SK-N-SH (cell line): ENCODE data around the gene FOXP1. TPM values are rescaled to one million over a fixed set of nuclear protein-coding genes. Genes with fewer than 3 reads are reported as not detected.
A peak's percentile ranks its signal among the peaks of the same experiment; 100 is the strongest.

ENCODE experiments used
- CTCF ChIA-PET: fragments of 300-600, 350-600 bp; formaldehyde crosslinking; extraction: SDS; loops from one replicate; lab custom pipeline; 2021; lab: Yijun Ruan, JAX
- POLR2A ChIA-PET: fragments of 350-600 bp; sonication (Branson Sonifier 250); formaldehyde crosslinking; extraction: SDS; loops from one replicate; lab custom pipeline; 2020; ENCODE audit warnings: antibody characterized with exemption, inconsistent platforms; lab: Yijun Ruan, JAX
- DNase-seq: peaks from one replicate; pipeline ENCODE4 v3.0.0; 2012
- H2AFZ ChIP-seq: fragments of 200-600 bp; sonication (generic); 2 replicates; pipeline ENCODE4 v1.8.1; 2016; ENCODE audit warnings: antibody characterized with exemption, mild to moderate bottlenecking, low read depth
- H3F3A ChIP-seq: fragments of 200-600 bp; sonication (generic); replicated peaks from 2 replicates; pipeline ENCODE3; 2016; ENCODE audit warnings: antibody characterized with exemption, mild to moderate bottlenecking; ENCODE audit not compliant: insufficient read depth
- H3K27ac ChIP-seq, 2 experiments: fragments of 200-500 bp in 1 of 2; fragments of 200-600 bp in 1 of 2; sonication (Bioruptor generic) in 1 of 2; sonication (generic), shearing (Covaris generic) in 1 of 2; 2 replicates each; pipeline versions ENCODE4 v1.5.1 to v1.6.1; 2014 to 2016; ENCODE audit warnings: low read depth in 2 of 2, inconsistent platforms in 1 of 2, low read length in 1 of 2, mild to moderate bottlenecking in 1 of 2, mixed read lengths in 1 of 2
- H3K27me3 ChIP-seq: fragments of 200-600 bp; sonication (generic), shearing (Covaris generic); 2 replicates; pipeline ENCODE4 v1.6.1; 2016; ENCODE audit warnings: mixed run types; ENCODE audit not compliant: insufficient read depth
- H3K36me3 ChIP-seq, 2 experiments: fragments of 200-500 bp in 1 of 2; fragments of 200-600 bp in 1 of 2; sonication (Bioruptor generic) in 1 of 2; sonication (generic) in 1 of 2; replicated peaks in 1 of 2; 2 replicates each; pipeline versions ENCODE3 to v1.5.1; 2014 to 2016; ENCODE audit warnings: low read length in 1 of 2, mild to moderate bottlenecking in 1 of 2; ENCODE audit not compliant: insufficient read depth in 2 of 2, control insufficient read depth in 1 of 2
- H3K4me1 ChIP-seq, 2 experiments: fragments of 200-500 bp in 1 of 2; fragments of 200-600 bp in 1 of 2; sonication (Bioruptor generic) in 1 of 2; sonication (generic), shearing (Covaris generic) in 1 of 2; 2 replicates each; pipeline versions ENCODE4 v1.5.1 to v1.6.1; 2014 to 2016; ENCODE audit warnings: low read depth in 1 of 2, low read length in 1 of 2, mixed run types in 1 of 2; ENCODE audit not compliant: insufficient read depth in 2 of 2, control insufficient read depth in 1 of 2
- H3K4me2 ChIP-seq: fragments of 200-600 bp; sonication (generic), shearing (Covaris generic); 2 replicates; pipeline ENCODE4 v1.6.1; 2017; ENCODE audit warnings: mixed run types
- H3K4me3 ChIP-seq, 2 experiments: fragments of 200-500 bp in 1 of 2; fragments of 200-600 bp in 1 of 2; sonication (Bioruptor generic) in 1 of 2; sonication (generic), shearing (Covaris generic) in 1 of 2; 2 replicates each; pipeline versions ENCODE4 v1.5.1 to v1.8.1; 2014 to 2016; ENCODE audit warnings: low read depth in 2 of 2, inconsistent platforms in 1 of 2, low read length in 1 of 2, mild to moderate bottlenecking in 1 of 2, mixed read lengths in 1 of 2, moderate library complexity in 1 of 2
- H3K79me2 ChIP-seq: fragments of 200-600 bp; sonication (generic); 2 replicates; pipeline ENCODE4 v1.8.1; 2017; ENCODE audit warnings: mild to moderate bottlenecking; ENCODE audit not compliant: insufficient read depth
- H3K9ac ChIP-seq: fragments of 200-600 bp; sonication (generic); 2 replicates; pipeline ENCODE4 v1.6.1; 2017; ENCODE audit warnings: mixed run types
- H3K9me2 ChIP-seq: fragments of 200-600 bp; sonication (generic); 2 replicates; pipeline ENCODE4 v1.6.1; 2017; ENCODE audit warnings: mixed run types
- H3K9me3 ChIP-seq: fragments of 200-600 bp; sonication (generic); 2 replicates; pipeline ENCODE4 v1.6.1; 2017; ENCODE audit warnings: mixed run types, mild to moderate bottlenecking, moderate library complexity
- H4K20me1 ChIP-seq: fragments of 200-600 bp; sonication (generic); 2 replicates; pipeline ENCODE4 v1.6.1; 2017; ENCODE audit warnings: mild to moderate bottlenecking, mixed run types; ENCODE audit not compliant: insufficient read depth
- CHD2 ChIP-seq: fragments of 150-350 bp; IDR thresholded peaks from 2 replicates; pipeline ENCODE4 v1.6.1; 2018; ENCODE audit warnings: low read length; ENCODE audit not compliant: partially characterized antibody
- ELF1 ChIP-seq: IDR thresholded peaks from 2 replicates; pipeline ENCODE4 v1.4.0; 2012
- EP300 ChIP-seq, 2 experiments: IDR thresholded peaks; 2 replicates each; pipeline versions ENCODE4 v1.4.0 to v1.6.1; 2012; ENCODE audit warnings: borderline replicate concordance in 1 of 2, low read depth in 1 of 2, low read length in 1 of 2
- GABPA ChIP-seq: IDR thresholded peaks from 2 replicates; pipeline ENCODE4 v1.4.0; 2012; ENCODE audit warnings: low read depth, mild to moderate bottlenecking
- JUND ChIP-seq: IDR thresholded peaks from 2 replicates; pipeline ENCODE4 v1.4.0; 2012
- MAX ChIP-seq: IDR thresholded peaks from 2 replicates; pipeline ENCODE4 v1.4.0; 2012; ENCODE audit warnings: low read depth
- MEF2A ChIP-seq: IDR thresholded peaks from 2 replicates; pipeline ENCODE4 v1.4.0; 2012; ENCODE audit warnings: low read depth, borderline replicate concordance
- MXI1 ChIP-seq: IDR thresholded peaks from 2 replicates; pipeline ENCODE4 v1.6.1; 2012; ENCODE audit warnings: mild to moderate bottlenecking, low read depth, low read length, improper control_type of control experiment
- RAD21 ChIP-seq: IDR thresholded peaks from 2 replicates; pipeline ENCODE4 v1.6.1; 2012; ENCODE audit warnings: mild to moderate bottlenecking, low read length
- REST ChIP-seq: IDR thresholded peaks from 2 replicates; pipeline ENCODE4 v1.6.1; 2012; ENCODE audit warnings: mild to moderate bottlenecking, low read depth, low read length, moderate library complexity
- RFX5 ChIP-seq: IDR thresholded peaks from 2 replicates; pipeline ENCODE4 v1.6.1; 2012; ENCODE audit warnings: mild to moderate bottlenecking, improper control_type of control experiment, low read length
- TAF1 ChIP-seq: IDR thresholded peaks from 2 replicates; pipeline ENCODE4 v1.6.1; 2012; ENCODE audit warnings: low read depth, mild to moderate bottlenecking, low read length, moderate library complexity, borderline replicate concordance
- TCF12 ChIP-seq: IDR thresholded peaks from 2 replicates; pipeline ENCODE4 v1.4.0; 2012
- USF1 ChIP-seq: IDR thresholded peaks from 2 replicates; pipeline ENCODE4 v1.4.0; 2012; ENCODE audit warnings: low read depth, borderline replicate concordance
- WGBS: methylation state at CpG from one replicate; pipeline ENCODE4 v1.1.6; 2017; ENCODE audit warnings: low lambda C conversion rate; 5-methylcytosine and 5-hydroxymethylcytosine counted together
- polyA plus RNA-seq, 3 experiments: library from polyadenylated mRNA; depleted of rRNA; stranded (reverse); fragments of >200 nt; gene quantifications; 2 replicates each; pipeline ENCODE4 v1.2.3, GENCODE V29; 2012
- TF ChIP-seq, protein P1 (sequence below): fragments of 200-600 bp; sonication (generic); IDR thresholded peaks from 2 replicates; pipeline ENCODE4 v1.6.1; 2017; ENCODE audit warnings: antibody characterized with exemption, mild to moderate bottlenecking, moderate library complexity
- TF ChIP-seq, protein P2 (sequence below): IDR thresholded peaks from 2 replicates; pipeline ENCODE4 v1.4.0; 2012; ENCODE audit warnings: low read depth, borderline replicate concordance

The FOXP1 gene
- polyA plus RNA-seq, 1 of the 3 experiments (the other 2 are of a cell fraction), result 8.8 TPM

GRCh38 chr3:71195492-71195891, 388.0 kb downstream of the FOXP1 start:
- H3K79me2 ChIP-seq, result peaks cover 3% of the 10 kb centered on the region; the same call in 1 of the 2 replicates
- ChIA-PET CTCF (no interaction called here), POLR2A (no interaction called here)
- no peak overlapping the region for H3K9ac ChIP-seq
- H3K27me3 ChIP-seq, result no peaks in the 10 kb centered on the region
- H3F3A ChIP-seq, result peaks cover 11% of the 10 kb centered on the region
- H3K9me3 ChIP-seq, result no peaks in the 10 kb centered on the region
- peak overlapping the region in 1 of 2 experiments; percentile 22; a peak in 1 of 4 replicates for H3K27ac ChIP-seq
- WGBS, result 63% methylated on average over 5 of the region's 5 CpGs
- TF ChIP-seq TCF12, result peak; percentile 55
- TF ChIP-seq EP300 (IDR thresholded peaks at IDR 0.05; ENCODE audit: borderline replicate concordance in 1 of 2, low read depth in 1 of 2, low read length in 1 of 2), result no peak
- TF ChIP-seq CHD2, result no peak
- TF ChIP-seq, protein P1, sequence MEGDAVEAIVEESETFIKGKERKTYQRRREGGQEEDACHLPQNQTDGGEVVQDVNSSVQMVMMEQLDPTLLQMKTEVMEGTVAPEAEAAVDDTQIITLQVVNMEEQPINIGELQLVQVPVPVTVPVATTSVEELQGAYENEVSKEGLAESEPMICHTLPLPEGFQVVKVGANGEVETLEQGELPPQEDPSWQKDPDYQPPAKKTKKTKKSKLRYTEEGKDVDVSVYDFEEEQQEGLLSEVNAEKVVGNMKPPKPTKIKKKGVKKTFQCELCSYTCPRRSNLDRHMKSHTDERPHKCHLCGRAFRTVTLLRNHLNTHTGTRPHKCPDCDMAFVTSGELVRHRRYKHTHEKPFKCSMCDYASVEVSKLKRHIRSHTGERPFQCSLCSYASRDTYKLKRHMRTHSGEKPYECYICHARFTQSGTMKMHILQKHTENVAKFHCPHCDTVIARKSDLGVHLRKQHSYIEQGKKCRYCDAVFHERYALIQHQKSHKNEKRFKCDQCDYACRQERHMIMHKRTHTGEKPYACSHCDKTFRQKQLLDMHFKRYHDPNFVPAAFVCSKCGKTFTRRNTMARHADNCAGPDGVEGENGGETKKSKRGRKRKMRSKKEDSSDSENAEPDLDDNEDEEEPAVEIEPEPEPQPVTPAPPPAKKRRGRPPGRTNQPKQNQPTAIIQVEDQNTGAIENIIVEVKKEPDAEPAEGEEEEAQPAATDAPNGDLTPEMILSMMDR, result no peak
- no peak for TF ChIP-seq GABPA
- H3K36me3 ChIP-seq, result peaks cover 0 to 14% of the 10 kb centered on the region in 2 experiments
- H4K20me1 ChIP-seq, result no peaks in the 10 kb centered on the region
- H3K4me1 ChIP-seq, result peaks cover 0 to 8% of the 10 kb centered on the region in 2 experiments; a peak in 1 of 4 replicates
- H3K9me2 ChIP-seq, result no peaks in the 10 kb centered on the region
- no peak overlapping the region for H2AFZ ChIP-seq
- no peak for DNase-seq
- no peak overlapping the region for H3K4me2 ChIP-seq
- H3K4me3 ChIP-seq, result no peak overlapping the region

DNA sequence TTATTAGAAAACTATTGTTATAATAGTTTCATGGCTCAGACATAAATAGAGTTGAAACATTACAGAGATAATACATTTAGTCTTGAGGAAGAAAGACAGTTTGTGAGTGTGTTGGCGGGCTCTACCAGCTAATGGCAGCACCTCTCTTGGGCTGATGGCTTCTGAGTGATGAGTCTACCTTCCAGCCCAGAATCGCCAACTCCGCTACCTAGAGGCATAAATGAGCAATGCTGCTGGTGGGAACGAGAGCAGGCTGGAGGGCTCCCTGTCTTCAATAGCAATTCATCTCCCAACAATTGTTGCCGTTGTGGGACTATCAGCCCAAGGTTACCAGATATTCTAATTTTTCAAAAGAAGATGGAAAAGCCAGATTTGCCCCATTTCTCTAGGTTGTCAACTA, 388.7 kb downstream of the FOXP1 start:
- CTCF ChIA-PET, result interaction anchor here (1.2 kb wide), 1 partner anchor 8 kb away, joined by 3 read pairs; no protein-coding TSS in a partner anchor
- H3K4me1 ChIP-seq, result peaks cover 0 to 8% of the 10 kb centered on the region in 2 experiments; a peak in 1 of 4 replicates
- H3K36me3 ChIP-seq, result peaks cover 0 to 14% of the 10 kb centered on the region in 2 experiments
- no peaks in the 10 kb centered on the region for H3K27me3 ChIP-seq
- no peak overlapping the region for H3K4me2 ChIP-seq
- H3F3A ChIP-seq, result peaks cover 11% of the 10 kb centered on the region
- peaks cover 3% of the 10 kb centered on the region; the same call in 1 of the 2 replicates for H3K79me2 ChIP-seq
- no peak for DNase-seq
- no peaks in the 10 kb centered on the region for H3K9me3 ChIP-seq
- POLR2A ChIA-PET, result no interaction called here
- no peak overlapping the region for H2AFZ ChIP-seq
- H3K27ac ChIP-seq, result no peak overlapping the region
- no peaks in the 10 kb centered on the region for H4K20me1 ChIP-seq
- WGBS, result 92% methylated on average over 5 of the region's 5 CpGs
- H3K9me2 ChIP-seq, result no peaks in the 10 kb centered on the region
- H3K9ac ChIP-seq, result no peak overlapping the region
- no peak overlapping the region for H3K4me3 ChIP-seq
- TF ChIP-seq RAD21 (no peak), MEF2A (no peak), CHD2 (no peak), TAF1 (no peak), MXI1 (no peak), REST (no peak), EP300 (IDR thresholded peaks at IDR 0.05; ENCODE audit: borderline replicate concordance in 1 of 2, low read depth in 1 of 2, low read length in 1 of 2) (no peak), USF1 (no peak), ELF1 (no peak), JUND (no peak), RFX5 (no peak), MAX (no peak)
- TF ChIP-seq, protein P1, result no peak
- TF ChIP-seq, protein P2, sequence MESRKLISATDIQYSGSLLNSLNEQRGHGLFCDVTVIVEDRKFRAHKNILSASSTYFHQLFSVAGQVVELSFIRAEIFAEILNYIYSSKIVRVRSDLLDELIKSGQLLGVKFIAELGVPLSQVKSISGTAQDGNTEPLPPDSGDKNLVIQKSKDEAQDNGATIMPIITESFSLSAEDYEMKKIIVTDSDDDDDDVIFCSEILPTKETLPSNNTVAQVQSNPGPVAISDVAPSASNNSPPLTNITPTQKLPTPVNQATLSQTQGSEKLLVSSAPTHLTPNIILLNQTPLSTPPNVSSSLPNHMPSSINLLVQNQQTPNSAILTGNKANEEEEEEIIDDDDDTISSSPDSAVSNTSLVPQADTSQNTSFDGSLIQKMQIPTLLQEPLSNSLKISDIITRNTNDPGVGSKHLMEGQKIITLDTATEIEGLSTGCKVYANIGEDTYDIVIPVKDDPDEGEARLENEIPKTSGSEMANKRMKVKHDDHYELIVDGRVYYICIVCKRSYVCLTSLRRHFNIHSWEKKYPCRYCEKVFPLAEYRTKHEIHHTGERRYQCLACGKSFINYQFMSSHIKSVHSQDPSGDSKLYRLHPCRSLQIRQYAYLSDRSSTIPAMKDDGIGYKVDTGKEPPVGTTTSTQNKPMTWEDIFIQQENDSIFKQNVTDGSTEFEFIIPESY, result no peak
